ENCODE data around the gene SIPA1L2. TPM values are rescaled to one million over a fixed set of nuclear protein-coding genes. Genes with fewer than 3 reads are reported as not detected.

SIPA1L2 gene
- total RNA-seq, 2 donors from 2014 or later: 57.1 to 100 TPM

- no peak for DNase-seq (ENCODE audit: low spot score)
Measured at GRCh38 chr1:232621050-232621449, 8.9 kb downstream of the SIPA1L2 start.

GRCh38 chr1:232620356-232620969 is 9.5 kb downstream of the SIPA1L2 start:
- H3K4me3 ChIP-seq: no peak overlapping the region
- peaks cover 0 to 68% of the 10 kb centered on the region in 2 donors for H3K4me1 ChIP-seq
- no peaks in the 10 kb centered on the region for H3K27me3 ChIP-seq
- TF ChIP-seq, protein P1, sequence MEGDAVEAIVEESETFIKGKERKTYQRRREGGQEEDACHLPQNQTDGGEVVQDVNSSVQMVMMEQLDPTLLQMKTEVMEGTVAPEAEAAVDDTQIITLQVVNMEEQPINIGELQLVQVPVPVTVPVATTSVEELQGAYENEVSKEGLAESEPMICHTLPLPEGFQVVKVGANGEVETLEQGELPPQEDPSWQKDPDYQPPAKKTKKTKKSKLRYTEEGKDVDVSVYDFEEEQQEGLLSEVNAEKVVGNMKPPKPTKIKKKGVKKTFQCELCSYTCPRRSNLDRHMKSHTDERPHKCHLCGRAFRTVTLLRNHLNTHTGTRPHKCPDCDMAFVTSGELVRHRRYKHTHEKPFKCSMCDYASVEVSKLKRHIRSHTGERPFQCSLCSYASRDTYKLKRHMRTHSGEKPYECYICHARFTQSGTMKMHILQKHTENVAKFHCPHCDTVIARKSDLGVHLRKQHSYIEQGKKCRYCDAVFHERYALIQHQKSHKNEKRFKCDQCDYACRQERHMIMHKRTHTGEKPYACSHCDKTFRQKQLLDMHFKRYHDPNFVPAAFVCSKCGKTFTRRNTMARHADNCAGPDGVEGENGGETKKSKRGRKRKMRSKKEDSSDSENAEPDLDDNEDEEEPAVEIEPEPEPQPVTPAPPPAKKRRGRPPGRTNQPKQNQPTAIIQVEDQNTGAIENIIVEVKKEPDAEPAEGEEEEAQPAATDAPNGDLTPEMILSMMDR (IDR thresholded peaks at IDR 0.05): no peak
- peak overlapping the region; percentile 77 to 86 for H3K27ac ChIP-seq
- no peaks in the 10 kb centered on the region for H3K9me3 ChIP-seq
- DNase-seq (ENCODE audit: low spot score): peak; percentile 80
- H3K36me3 ChIP-seq: no peaks in the 10 kb centered on the region

More at GRCh38 chr1:232621050-232621449, 8.9 kb downstream of the SIPA1L2 start:
- TF ChIP-seq, protein P1 (IDR thresholded peaks at IDR 0.05): no peak
- Histone ChIP-seq H3K27me3 (no peaks in the 10 kb centered on the region), H3K4me3 (no peak overlapping the region), H3K4me1 (peaks cover 0 to 68% of the 10 kb centered on the region in 2 donors), H3K36me3 (no peaks in the 10 kb centered on the region), H3K27ac (peak overlapping the region; percentile 77 to 86), H3K9me3 (no peaks in the 10 kb centered on the region)

DNA sequence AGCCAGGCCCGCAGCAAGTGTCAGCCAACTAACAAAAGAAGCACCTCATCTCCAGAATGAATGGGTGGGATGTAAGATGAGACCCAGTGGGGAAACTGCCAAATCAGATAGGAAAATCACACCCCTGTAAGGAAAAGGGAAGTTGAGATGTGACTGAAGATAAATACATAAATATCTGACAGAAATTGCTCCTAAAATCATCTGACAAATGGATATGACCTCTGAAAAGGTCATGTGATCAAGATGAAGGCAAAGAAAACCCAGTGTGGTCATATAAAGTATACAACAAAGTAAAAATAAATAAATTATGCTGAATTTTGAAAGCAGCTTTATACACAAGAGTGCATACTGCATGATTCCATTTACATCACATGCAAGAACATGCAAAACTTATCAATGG is 12.7 kb downstream of the SIPA1L2 start:
- TF ChIP-seq, protein P1 (IDR thresholded peaks at IDR 0.05): no peak
- peak overlapping the region in 1 of 2 donors; percentile 27 for H3K27ac ChIP-seq
- H3K4me1 ChIP-seq: peaks cover 0 to 67% of the 10 kb centered on the region in 2 donors
- DNase-seq (ENCODE audit: low spot score): no peak
- H3K36me3 ChIP-seq: no peaks in the 10 kb centered on the region
- no peak overlapping the region for H3K4me3 ChIP-seq
- no peaks in the 10 kb centered on the region for H3K9me3 ChIP-seq
- H3K27me3 ChIP-seq: no peaks in the 10 kb centered on the region

- no peaks in the 10 kb centered on the region for H3K27me3 ChIP-seq
- H3K9me3 ChIP-seq: no peaks in the 10 kb centered on the region
- TF ChIP-seq, protein P1 (IDR thresholded peaks at IDR 0.05): no peak
- no peak overlapping the region for H3K4me3 ChIP-seq
- H3K36me3 ChIP-seq: no peaks in the 10 kb centered on the region
- peaks cover 0 to 68% of the 10 kb centered on the region in 2 donors for H3K4me1 ChIP-seq
- DNase-seq (ENCODE audit: low spot score): no peak
- H3K27ac ChIP-seq: peak overlapping the region in 1 of 2 donors; percentile 23
Measured at GRCh38 chr1:232615306-232615800, 14.6 kb downstream of the SIPA1L2 start.

DNA sequence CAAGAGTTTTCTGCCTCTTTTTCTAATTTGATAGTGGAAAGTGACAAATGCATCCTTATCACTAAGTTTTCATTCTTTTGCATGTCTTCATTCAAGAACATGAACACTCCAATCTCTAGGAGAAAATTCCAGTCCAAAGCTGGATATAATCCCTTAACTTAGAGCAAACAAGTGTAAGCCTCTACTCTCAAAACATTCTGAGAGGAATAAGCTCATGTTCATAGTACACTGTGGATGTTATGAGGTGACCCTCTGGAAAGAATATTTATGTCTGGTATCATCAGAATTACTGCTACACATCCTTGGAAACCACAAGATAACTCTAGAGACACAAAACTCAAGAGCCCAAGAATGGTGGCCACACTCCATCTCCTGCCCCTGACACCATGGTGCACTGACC is 15.1 kb downstream of the SIPA1L2 start:
- Histone ChIP-seq H3K36me3 (no peaks in the 10 kb centered on the region), H3K9me3 (no peaks in the 10 kb centered on the region), H3K27ac (peak overlapping the region in 1 of 2 donors; percentile 23), H3K27me3 (no peaks in the 10 kb centered on the region), H3K4me3 (no peak overlapping the region), H3K4me1 (peaks cover 0 to 66% of the 10 kb centered on the region in 2 donors)
- TF ChIP-seq, protein P1 (IDR thresholded peaks at IDR 0.05): no peak
- no peak for DNase-seq (ENCODE audit: low spot score)
